ENCODE data around the gene CCT5.

CCT5 gene

DNA sequence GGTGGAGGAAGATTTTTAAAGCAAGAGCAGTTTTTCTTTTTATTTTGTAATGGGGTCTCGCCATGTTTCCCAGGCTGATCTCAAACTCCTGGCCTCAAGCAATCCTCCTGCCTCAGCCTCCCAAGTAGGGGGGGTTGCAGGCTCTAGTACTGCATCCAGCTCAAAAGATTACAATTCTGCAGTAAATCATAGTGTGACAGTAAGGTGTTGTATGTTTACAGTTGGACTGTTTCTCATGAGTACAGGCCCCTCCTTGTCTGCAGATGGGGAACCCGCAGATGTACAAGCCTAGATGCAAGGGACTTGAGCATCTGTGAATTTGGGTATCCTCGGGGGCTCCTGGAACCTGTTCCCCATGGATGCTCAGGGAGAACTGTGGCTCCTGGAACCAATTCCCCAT, 3.3 kb downstream of the CCT5 start:
- no peak overlapping the region for H3K4me3 ChIP-seq (ENCODE audit: control insufficient read depth, low read depth, low read length)
- TF ChIP-seq, protein P1, sequence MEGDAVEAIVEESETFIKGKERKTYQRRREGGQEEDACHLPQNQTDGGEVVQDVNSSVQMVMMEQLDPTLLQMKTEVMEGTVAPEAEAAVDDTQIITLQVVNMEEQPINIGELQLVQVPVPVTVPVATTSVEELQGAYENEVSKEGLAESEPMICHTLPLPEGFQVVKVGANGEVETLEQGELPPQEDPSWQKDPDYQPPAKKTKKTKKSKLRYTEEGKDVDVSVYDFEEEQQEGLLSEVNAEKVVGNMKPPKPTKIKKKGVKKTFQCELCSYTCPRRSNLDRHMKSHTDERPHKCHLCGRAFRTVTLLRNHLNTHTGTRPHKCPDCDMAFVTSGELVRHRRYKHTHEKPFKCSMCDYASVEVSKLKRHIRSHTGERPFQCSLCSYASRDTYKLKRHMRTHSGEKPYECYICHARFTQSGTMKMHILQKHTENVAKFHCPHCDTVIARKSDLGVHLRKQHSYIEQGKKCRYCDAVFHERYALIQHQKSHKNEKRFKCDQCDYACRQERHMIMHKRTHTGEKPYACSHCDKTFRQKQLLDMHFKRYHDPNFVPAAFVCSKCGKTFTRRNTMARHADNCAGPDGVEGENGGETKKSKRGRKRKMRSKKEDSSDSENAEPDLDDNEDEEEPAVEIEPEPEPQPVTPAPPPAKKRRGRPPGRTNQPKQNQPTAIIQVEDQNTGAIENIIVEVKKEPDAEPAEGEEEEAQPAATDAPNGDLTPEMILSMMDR (conservative IDR thresholded peaks at IDR 0.05; ENCODE audit: control insufficient read depth, insufficient read depth, low read depth, low read length) = no peak
- no peak for DNase-seq (ENCODE audit: low read depth)

GRCh38 chr5:10254686-10255085, 4.6 kb downstream of the CCT5 start:
- H3K4me3 ChIP-seq (ENCODE audit: control insufficient read depth, low read depth, low read length) = no peak overlapping the region
- TF ChIP-seq, protein P1 (conservative IDR thresholded peaks at IDR 0.05; ENCODE audit: control insufficient read depth, insufficient read depth, low read depth, low read length) = no peak
- DNase-seq (ENCODE audit: low read depth) = no peak

DNA sequence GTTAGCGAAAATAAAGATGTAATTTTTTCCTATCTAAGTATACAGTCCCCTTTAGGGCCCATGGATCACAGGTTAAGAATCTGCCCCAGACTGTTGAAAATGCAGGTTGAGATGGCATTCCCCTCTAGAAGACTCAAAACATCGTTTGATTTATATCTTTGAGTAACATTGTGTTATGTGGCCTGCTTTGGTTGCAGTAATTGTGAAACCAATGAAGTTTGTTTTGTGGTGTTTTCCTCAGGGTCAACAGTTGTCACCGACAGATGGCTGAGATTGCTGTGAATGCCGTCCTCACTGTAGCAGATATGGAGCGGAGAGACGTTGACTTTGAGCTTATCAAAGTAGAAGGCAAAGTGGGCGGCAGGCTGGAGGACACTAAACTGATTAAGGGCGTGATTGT, 7.8 kb downstream of the CCT5 start:
- TF ChIP-seq, protein P1 (conservative IDR thresholded peaks at IDR 0.05; ENCODE audit: control insufficient read depth, insufficient read depth, low read depth, low read length) = no peak
- DNase-seq (ENCODE audit: low read depth) = no peak
- no peak overlapping the region for H3K4me3 ChIP-seq (ENCODE audit: control insufficient read depth, low read depth, low read length)

DNA sequence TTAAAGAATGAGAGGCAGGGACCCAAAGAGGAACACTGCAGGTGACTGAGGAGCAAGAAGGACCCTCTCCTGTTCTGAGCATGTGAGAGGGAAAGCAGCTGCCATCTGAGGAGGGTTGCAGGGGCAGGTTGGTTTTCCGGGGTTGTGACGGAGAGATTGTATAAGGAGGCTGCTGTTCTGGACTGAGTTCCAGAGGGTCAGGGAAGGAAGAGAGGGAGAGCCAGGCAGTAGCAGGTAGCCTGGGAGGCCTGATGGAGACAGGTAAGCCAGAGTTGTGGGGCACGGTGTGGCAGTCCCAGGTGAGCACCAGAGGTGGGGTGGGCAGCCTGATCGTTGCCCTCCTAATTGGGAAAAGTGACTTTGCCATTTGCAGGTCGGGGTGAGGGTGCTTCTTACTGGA, 9.8 kb downstream of the CCT5 start:
- H3K4me3 ChIP-seq (ENCODE audit: control insufficient read depth, low read depth, low read length) = no peak overlapping the region
- DNase-seq (ENCODE audit: low read depth) = no peak
- TF ChIP-seq, protein P1 (conservative IDR thresholded peaks at IDR 0.05; ENCODE audit: control insufficient read depth, insufficient read depth, low read depth, low read length) = no peak

DNA sequence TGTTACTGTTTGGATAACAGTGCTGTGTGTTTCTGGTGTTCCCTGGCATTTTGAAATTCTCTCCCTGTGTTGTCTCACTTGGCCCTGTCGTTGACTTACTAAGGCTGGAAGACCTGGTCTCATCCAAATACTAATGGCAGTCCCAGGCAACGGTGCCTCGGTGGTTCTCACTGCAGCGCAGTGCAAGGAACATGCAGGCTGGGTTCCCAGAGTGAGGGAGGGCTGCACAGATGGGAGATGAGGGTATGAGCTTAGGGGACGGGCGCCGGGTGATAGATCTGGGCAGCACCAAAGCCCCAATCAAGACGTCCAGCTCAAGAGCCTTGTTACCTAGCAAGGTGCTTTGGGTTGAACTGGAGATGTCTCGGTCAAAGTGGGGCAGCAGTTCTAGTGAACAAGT, 11.0 kb downstream of the CCT5 start:
- TF ChIP-seq, protein P1 (conservative IDR thresholded peaks at IDR 0.05; ENCODE audit: control insufficient read depth, insufficient read depth, low read depth, low read length) = no peak
- DNase-seq (ENCODE audit: low read depth) = no peak
- H3K4me3 ChIP-seq (ENCODE audit: control insufficient read depth, low read depth, low read length) = no peak overlapping the region

DNA sequence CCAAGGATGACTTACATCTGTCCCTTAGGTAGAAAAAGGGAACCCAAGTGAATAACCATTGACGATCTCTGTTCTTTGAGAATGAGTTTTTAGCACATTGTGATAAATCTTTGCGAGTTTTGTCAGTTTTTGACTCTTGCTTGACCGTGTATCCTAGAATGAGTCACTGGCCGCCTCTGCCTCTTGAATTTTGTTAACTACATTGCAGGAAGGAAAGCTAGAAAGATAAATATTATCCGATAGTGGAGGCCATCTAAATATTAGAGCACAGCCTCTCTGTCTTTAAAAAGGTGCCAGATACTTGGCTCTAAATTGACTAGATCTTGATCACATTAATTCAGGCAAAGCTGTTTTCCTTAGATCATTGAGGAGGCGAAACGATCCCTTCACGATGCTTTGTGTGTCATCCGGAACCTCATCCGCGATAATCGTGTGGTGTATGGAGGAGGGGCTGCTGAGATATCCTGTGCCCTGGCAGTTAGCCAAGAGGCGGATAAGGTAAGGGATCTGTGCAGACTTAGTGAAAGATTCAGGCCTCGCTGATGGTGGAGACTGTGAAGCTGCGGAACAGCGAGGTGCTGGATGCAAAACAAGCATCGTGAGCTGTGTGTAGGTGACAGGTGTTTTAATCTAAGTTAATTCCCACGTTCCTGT, 12.2 kb downstream of the CCT5 start:
- no peak for DNase-seq (ENCODE audit: low read depth)
- H3K4me3 ChIP-seq (ENCODE audit: control insufficient read depth, low read depth, low read length) = no peak overlapping the region
- TF ChIP-seq, protein P1 (conservative IDR thresholded peaks at IDR 0.05; ENCODE audit: control insufficient read depth, insufficient read depth, low read depth, low read length) = no peak

GRCh38 chr5:10262995-10263394, 12.9 kb downstream of the CCT5 start:
- no peak for DNase-seq (ENCODE audit: low read depth)
- TF ChIP-seq, protein P1 (conservative IDR thresholded peaks at IDR 0.05; ENCODE audit: control insufficient read depth, insufficient read depth, low read depth, low read length) = no peak
- no peak overlapping the region for H3K4me3 ChIP-seq (ENCODE audit: control insufficient read depth, low read depth, low read length)
